Erythroblast (primary cell): ENCODE results near the gene AMD1.

ENCODE experiments used
- GATA1 ChIP-seq: IDR thresholded peaks from 2 replicates; pipeline ENCODE4 v1.6.1; 2011; ENCODE audit warnings: low read depth, mild to moderate bottlenecking, control low read depth, low read length, moderate library complexity
- POLR2A ChIP-seq: IDR thresholded peaks from 2 replicates; pipeline ENCODE4 v1.6.1; 2011; ENCODE audit warnings: mild to moderate bottlenecking, low read length

- TF ChIP-seq POLR2A: peak; percentile 58
- no peak for TF ChIP-seq GATA1
Measured at GRCh38 chr6:110944681-110945151, 70.1 kb downstream of the AMD1 start.
